Loucy (cell line): ENCODE measurements around the gene FAM120AOS.

Experiments
- H2AFZ ChIP-seq: fragments of 200-600 bp; sonication (generic); 2 replicates; pipeline ENCODE4 v1.6.0; 2016; ENCODE audit warnings: antibody characterized with exemption, mild to moderate bottlenecking, low read length, moderate library complexity
- H3F3A ChIP-seq: fragments of 200-600 bp; 2 replicates; pipeline ENCODE4 v1.6.0; 2016; ENCODE audit warnings: antibody characterized with exemption, low read depth, mild to moderate bottlenecking
- H3K27me3 ChIP-seq: fragments of 200-600 bp; sonication (generic); 2 replicates; pipeline ENCODE4 v1.6.1; 2014; ENCODE audit warnings: low read length, mild to moderate bottlenecking; ENCODE audit not compliant: insufficient read depth, poor library complexity, severe bottlenecking
- H3K36me3 ChIP-seq: fragments of 200-600 bp; sonication (generic); 2 replicates; pipeline ENCODE4 v1.6.1; 2016; ENCODE audit warnings: low read length; ENCODE audit not compliant: insufficient read depth
- H3K4me1 ChIP-seq: fragments of 200-600 bp; sonication (generic); 2 replicates; pipeline ENCODE4 v1.5.1; 2014; ENCODE audit warnings: low read length, mild to moderate bottlenecking; ENCODE audit not compliant: insufficient read depth, poor library complexity, severe bottlenecking
- H3K4me2 ChIP-seq: fragments of 200-600 bp; sonication (generic); 2 replicates; pipeline ENCODE4 v1.6.0; 2014; ENCODE audit warnings: antibody characterized with exemption, low read length, low read depth, mild to moderate bottlenecking; ENCODE audit not compliant: poor library complexity, severe bottlenecking
- H3K4me3 ChIP-seq: fragments of 200-600 bp; sonication (generic); 2 replicates; pipeline ENCODE4 v1.5.1; 2014; ENCODE audit warnings: low read length, mild to moderate bottlenecking, mixed read lengths; ENCODE audit not compliant: poor library complexity, severe bottlenecking
- H3K79me2 ChIP-seq: fragments of 200-600 bp; sonication (generic); 2 replicates; pipeline ENCODE4 v1.6.1; 2014; ENCODE audit warnings: low read length; ENCODE audit not compliant: insufficient read depth
- H3K9ac ChIP-seq: fragments of 200-600 bp; sonication (generic); 2 replicates; pipeline ENCODE4 v1.6.0; 2014; ENCODE audit warnings: mild to moderate bottlenecking, low read depth, low read length, moderate library complexity; ENCODE audit not compliant: poor library complexity, severe bottlenecking
- H3K9me2 ChIP-seq: fragments of 200-600 bp; sonication (generic); replicated peaks from 2 replicates; pipeline ENCODE4 v1.6.1; 2016; ENCODE audit warnings: low read depth, low read length, mixed read lengths
- H3K9me3 ChIP-seq: fragments of 200-600 bp; sonication (generic); 2 replicates; pipeline ENCODE4 v1.6.1; 2014; ENCODE audit warnings: mild to moderate bottlenecking, antibody characterized with exemption, low read length, low read depth; ENCODE audit not compliant: insufficient read depth
- H4K20me1 ChIP-seq: fragments of 200-600 bp; sonication (generic); 2 replicates; pipeline ENCODE4 v1.6.0; 2014; ENCODE audit warnings: antibody characterized with exemption, low read length, mild to moderate bottlenecking; ENCODE audit not compliant: insufficient read depth, poor library complexity, severe bottlenecking
- EZH2phosphoT487 ChIP-seq: fragments of 200-600 bp; IDR thresholded peaks from 2 replicates; pipeline ENCODE4 v1.6.1; 2018; ENCODE audit warnings: antibody characterized with exemption, mild to moderate bottlenecking, moderate library complexity, borderline replicate concordance
- TF ChIP-seq, protein P1 (sequence below): fragments of 200-600 bp; sonication (generic); conservative IDR thresholded peaks from 2 replicates; pipeline ENCODE4 v1.5.1; 2014; ENCODE audit warnings: mild to moderate bottlenecking, antibody characterized with exemption, low read length

FAM120AOS gene

DNA sequence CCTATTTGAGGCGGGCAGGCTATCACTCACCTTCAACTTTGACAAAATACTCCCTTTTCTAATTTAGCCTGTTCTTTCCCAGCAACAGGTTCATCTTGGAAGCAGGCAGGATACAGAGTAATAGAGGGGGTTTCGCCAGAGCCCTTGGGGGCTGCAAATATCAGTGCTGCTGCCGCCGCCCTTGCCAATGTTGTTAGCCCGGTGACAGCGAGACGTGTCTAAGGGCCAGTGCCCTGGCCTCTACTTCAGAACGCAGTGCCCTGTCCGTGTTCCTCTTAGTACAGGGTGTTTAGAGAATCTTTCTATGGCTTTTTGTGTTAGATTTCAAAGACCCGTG lies 703 bp downstream of the FAM120AOS start:
- H3K36me3 ChIP-seq = peaks cover 6% of the 10 kb centered on the region; the same call in 1 of the 2 replicates
- H3K4me1 ChIP-seq = peaks cover 43% of the 10 kb centered on the region
- TF ChIP-seq EZH2phosphoT487 = no peak
- TF ChIP-seq, protein P1, sequence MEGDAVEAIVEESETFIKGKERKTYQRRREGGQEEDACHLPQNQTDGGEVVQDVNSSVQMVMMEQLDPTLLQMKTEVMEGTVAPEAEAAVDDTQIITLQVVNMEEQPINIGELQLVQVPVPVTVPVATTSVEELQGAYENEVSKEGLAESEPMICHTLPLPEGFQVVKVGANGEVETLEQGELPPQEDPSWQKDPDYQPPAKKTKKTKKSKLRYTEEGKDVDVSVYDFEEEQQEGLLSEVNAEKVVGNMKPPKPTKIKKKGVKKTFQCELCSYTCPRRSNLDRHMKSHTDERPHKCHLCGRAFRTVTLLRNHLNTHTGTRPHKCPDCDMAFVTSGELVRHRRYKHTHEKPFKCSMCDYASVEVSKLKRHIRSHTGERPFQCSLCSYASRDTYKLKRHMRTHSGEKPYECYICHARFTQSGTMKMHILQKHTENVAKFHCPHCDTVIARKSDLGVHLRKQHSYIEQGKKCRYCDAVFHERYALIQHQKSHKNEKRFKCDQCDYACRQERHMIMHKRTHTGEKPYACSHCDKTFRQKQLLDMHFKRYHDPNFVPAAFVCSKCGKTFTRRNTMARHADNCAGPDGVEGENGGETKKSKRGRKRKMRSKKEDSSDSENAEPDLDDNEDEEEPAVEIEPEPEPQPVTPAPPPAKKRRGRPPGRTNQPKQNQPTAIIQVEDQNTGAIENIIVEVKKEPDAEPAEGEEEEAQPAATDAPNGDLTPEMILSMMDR = no peak
- peak overlapping the region; percentile 67; the same call in 1 of the 2 replicates for H2AFZ ChIP-seq
- peak overlapping the region; percentile 97 for H3K4me2 ChIP-seq
- H3K4me3 ChIP-seq = peak overlapping the region; percentile 98
- no peaks in the 10 kb centered on the region for H3K27me3 ChIP-seq
- H3F3A ChIP-seq = no peaks in the 10 kb centered on the region
- peaks cover 84% of the 10 kb centered on the region for H3K79me2 ChIP-seq
- no peaks in the 10 kb centered on the region for H3K9me3 ChIP-seq
- H3K9ac ChIP-seq = peak overlapping the region; percentile 98
- peaks cover 58% of the 10 kb centered on the region for H4K20me1 ChIP-seq
- H3K9me2 ChIP-seq = no peaks in the 10 kb centered on the region

DNA sequence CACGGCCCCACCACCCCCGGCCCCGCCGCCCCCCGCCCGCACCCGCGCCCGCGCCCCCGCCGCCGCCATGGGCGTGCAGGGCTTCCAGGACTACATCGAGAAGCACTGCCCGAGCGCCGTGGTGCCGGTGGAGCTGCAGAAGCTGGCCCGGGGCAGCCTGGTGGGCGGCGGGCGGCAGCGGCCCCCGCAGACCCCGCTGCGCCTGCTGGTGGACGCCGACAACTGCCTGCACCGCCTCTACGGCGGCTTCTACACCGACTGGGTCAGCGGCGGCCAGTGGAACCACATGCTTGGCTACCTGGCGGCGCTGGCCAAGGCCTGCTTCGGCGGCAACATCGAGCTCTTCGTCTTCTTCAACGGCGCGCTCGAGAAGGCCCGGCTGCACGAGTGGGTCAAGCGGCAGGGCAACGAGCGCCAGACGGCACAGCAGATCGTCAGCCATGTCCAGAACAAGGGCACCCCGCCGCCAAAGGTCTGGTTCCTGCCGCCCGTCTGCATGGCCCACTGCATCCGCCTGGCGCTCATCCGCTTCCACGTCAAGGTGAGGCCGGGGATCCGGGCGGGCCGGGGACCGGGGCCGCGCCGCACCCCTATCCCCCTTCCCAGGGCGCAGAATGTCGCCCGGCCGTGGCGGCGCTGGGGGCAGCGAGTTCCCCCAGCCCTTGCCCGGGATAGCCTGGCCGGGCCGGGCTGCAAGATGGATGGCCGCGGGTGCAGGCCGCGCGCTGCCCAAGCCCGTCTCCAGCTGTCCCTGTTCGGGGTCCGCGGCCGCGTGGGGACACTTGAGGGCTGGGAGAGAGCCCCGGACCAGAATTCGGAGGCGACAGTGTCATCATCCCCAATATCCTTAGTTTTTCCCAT lies 1.3 kb downstream of the FAM120AOS start:
- Histone ChIP-seq H2AFZ (peak overlapping the region; percentile 67), H3F3A (no peaks in the 10 kb centered on the region), H3K36me3 (peaks cover 11% of the 10 kb centered on the region; the same call in 1 of the 2 replicates), H3K9me2 (no peaks in the 10 kb centered on the region), H3K79me2 (peaks cover 78% of the 10 kb centered on the region), H3K9ac (peak overlapping the region; percentile 98), H3K4me3 (peak overlapping the region; percentile 98), H3K27me3 (no peaks in the 10 kb centered on the region), H4K20me1 (peaks cover 52% of the 10 kb centered on the region), H3K9me3 (no peaks in the 10 kb centered on the region), H3K4me1 (peaks cover 39% of the 10 kb centered on the region), H3K4me2 (peak overlapping the region; percentile 97)
- no peak for TF ChIP-seq EZH2phosphoT487
- TF ChIP-seq, protein P1 = no peak

DNA sequence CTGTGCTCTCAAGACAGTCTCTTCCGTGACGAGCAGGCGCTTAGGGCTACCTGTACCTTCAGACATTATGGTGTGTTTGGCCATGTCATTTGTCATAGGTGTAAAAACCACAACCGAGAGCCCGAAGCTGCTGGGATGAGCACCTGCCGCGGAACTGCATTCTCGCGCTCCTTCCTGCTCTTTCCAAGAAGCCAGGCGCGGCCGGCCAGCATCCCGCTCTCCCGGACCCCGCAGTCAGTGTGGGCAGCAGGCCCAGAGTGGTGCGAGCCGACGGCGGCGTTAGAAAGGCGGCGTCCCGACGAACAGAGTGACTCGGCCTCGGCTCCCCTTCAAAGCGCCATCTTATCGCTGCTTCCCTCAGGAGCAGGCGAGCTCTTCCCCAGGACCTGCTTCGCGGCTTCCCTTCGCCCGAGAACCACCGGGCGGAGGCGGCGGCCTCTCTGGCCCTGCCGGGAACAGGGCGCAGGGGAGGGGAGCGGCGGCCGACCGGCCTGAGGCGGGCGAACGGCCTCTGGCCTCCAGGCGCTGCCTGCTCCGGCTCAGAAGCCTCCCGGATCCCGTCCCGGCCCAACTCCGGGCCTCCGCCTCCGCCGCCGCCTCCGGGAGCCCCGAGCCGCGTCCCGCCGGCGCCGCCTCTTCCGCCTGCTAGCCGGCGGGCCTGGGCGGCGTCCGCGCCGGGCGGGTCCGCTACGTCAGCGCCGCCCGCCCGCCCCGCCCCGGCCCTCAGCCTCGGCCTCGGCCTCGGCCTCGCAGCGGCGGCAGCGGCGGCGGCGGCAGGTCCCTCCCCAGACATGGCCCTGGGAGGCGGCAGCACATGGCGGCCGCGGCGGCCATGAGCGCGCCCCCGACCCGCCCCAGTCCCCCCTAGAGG lies 2.2 kb downstream of the FAM120AOS start, which contains the start of gene FAM120A:
FAM120A (plus strand) TSS at position 741 of the 871 bp plus-strand sequence. CDS start 231 bp downstream, outside the sequence.
- Histone ChIP-seq H2AFZ (peak within 1 kb of the TSS; percentile 92), H3F3A (no peaks in the 10 kb centered on the region), H3K4me2 (peak within 1 kb of the TSS; percentile 97), H3K9ac (peak within 1 kb of the TSS; percentile 98), H3K27me3 (no peaks in the 10 kb centered on the region), H3K9me2 (no peaks in the 10 kb centered on the region), H3K4me3 (peak within 1 kb of the TSS; percentile 98), H3K79me2 (peaks cover 69% of the 10 kb centered on the region), H3K4me1 (peaks cover 30% of the 10 kb centered on the region), H4K20me1 (peaks cover 43% of the 10 kb centered on the region), H3K36me3 (peaks cover 20% of the 10 kb centered on the region; the same call in 1 of the 2 replicates), H3K9me3 (no peaks in the 10 kb centered on the region)
- TF ChIP-seq, protein P1 = no peak
- no peak for TF ChIP-seq EZH2phosphoT487
